NCI-H510A (cell line): Measurements from ENCODE around the gene ARF3.
"Not testable (repeated sequence)": the region's sequence is repeated elsewhere in the genome, so short reads cannot be mapped to it uniquely, and the experiment has no call there.

Source experiments
- DNase-seq: peaks from one replicate; lab custom pipeline; 2025; lab: John Stamatoyannopoulos, UW

Gene ARF3

GRCh38 chr12:48929551-48929950, 27.7 kb downstream of the ARF3 start:
- DNase-seq: no peak

- no peak for DNase-seq
These were observed 30.0 kb downstream of the ARF3 start for GRCh38 chr12:48927261-48927660.

GRCh38 chr12:48925304-48926011, 31.8 kb downstream of the ARF3 start, which contains the start of gene FKBP11:
FKBP11 (minus strand) TSS chr12:48925492; CDS start chr12:48925428, 64 bp downstream.
- no peak for DNase-seq

- DNase-seq: no peak
These were observed 32.5 kb downstream of the ARF3 start for GRCh38 chr12:48924617-48925303.

GRCh38 chr12:48923117-48923516, 34.2 kb downstream of the ARF3 start:
- DNase-seq: no peak

- no peak for DNase-seq
These were observed 39.3 kb downstream of the ARF3 start for GRCh38 chr12:48917857-48918537.

GRCh38 chr12:48910196-48910595, 47.1 kb downstream of the ARF3 start:
- no peak for DNase-seq

- DNase-seq: not testable (repeated sequence)
These were observed 47.6 kb downstream of the ARF3 start for GRCh38 chr12:48909698-48910097.

- no peak for DNase-seq
These were observed 50.0 kb downstream of the ARF3 start for GRCh38 chr12:48907245-48907644.

- DNase-seq: no peak
These were observed 53.3 kb downstream of the ARF3 start for GRCh38 chr12:48903982-48904411.

GRCh38 chr12:48903363-48903981, 53.8 kb downstream of the ARF3 start:
- no peak for DNase-seq

GRCh38 chr12:48901278-48901677, 56.0 kb downstream of the ARF3 start:
- no peak for DNase-seq

- no peak for DNase-seq
These were observed 57.6 kb downstream of the ARF3 start for GRCh38 chr12:48899651-48900050.

- no peak for DNase-seq
These were observed 63.0 kb downstream of the ARF3 start for GRCh38 chr12:48894271-48894670.

- DNase-seq: peak; percentile 53
These were observed 66.4 kb downstream of the ARF3 start for GRCh38 chr12:48890657-48891418.

GRCh38 chr12:48889679-48890078, 67.6 kb downstream of the ARF3 start:
- no peak for DNase-seq
